ENCODE data around the gene RNF149.

DNA sequence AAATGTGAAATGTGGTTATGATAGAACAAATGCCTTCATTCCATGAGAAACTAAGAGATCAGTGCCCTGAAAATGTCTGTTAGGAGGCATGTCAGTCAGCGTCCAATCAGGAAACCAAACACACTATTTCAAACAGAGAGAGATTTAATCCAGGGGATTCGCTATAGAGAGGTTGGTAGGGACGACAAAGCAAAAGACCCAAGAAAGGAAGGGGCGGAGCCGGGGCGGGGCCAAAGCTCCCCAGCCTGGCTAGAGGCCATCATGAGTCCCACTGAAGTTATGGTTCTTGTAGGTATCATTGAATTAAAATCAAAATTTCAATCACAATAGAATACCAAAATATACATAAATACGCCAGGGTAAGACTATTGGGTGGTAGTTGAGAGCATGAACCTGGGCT is 32.9 kb upstream of the RNF149 start:
- TF ChIP-seq, protein P1, sequence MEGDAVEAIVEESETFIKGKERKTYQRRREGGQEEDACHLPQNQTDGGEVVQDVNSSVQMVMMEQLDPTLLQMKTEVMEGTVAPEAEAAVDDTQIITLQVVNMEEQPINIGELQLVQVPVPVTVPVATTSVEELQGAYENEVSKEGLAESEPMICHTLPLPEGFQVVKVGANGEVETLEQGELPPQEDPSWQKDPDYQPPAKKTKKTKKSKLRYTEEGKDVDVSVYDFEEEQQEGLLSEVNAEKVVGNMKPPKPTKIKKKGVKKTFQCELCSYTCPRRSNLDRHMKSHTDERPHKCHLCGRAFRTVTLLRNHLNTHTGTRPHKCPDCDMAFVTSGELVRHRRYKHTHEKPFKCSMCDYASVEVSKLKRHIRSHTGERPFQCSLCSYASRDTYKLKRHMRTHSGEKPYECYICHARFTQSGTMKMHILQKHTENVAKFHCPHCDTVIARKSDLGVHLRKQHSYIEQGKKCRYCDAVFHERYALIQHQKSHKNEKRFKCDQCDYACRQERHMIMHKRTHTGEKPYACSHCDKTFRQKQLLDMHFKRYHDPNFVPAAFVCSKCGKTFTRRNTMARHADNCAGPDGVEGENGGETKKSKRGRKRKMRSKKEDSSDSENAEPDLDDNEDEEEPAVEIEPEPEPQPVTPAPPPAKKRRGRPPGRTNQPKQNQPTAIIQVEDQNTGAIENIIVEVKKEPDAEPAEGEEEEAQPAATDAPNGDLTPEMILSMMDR (IDR thresholded peaks at IDR 0.05; ENCODE audit: insufficient read depth, low read length, poor library complexity, severe bottlenecking), result no peak
- TF ChIP-seq EZH2phosphoT487 (conservative IDR thresholded peaks at IDR 0.05; ENCODE audit: low read length), result no peak
